ENCODE data around the gene FBLN2.

FBLN2 gene

GRCh38 chr3:13647298-13648059, 98.6 kb downstream of the FBLN2 start:
- no peak for DNase-seq (ENCODE audit: low spot score)
- TF ChIP-seq CTCF (IDR thresholded peaks at IDR 0.05; ENCODE audit: extremely low read depth, missing control alignments), result no peak

- peak; percentile 94 for TF ChIP-seq CTCF (IDR thresholded peaks at IDR 0.05; ENCODE audit: extremely low read depth, missing control alignments)
- peak; percentile 89 for DNase-seq (ENCODE audit: low spot score)
Observed at GRCh38 chr3:13648060-13649001, 99.4 kb downstream of the FBLN2 start.

- peak; percentile 100 for TF ChIP-seq CTCF (IDR thresholded peaks at IDR 0.05; ENCODE audit: extremely low read depth, missing control alignments)
- DNase-seq (ENCODE audit: low spot score), result peak; percentile 90
Observed at GRCh38 chr3:13650210-13651056, 101.5 kb downstream of the FBLN2 start.

- TF ChIP-seq CTCF (IDR thresholded peaks at IDR 0.05; ENCODE audit: extremely low read depth, missing control alignments), result no peak
- DNase-seq (ENCODE audit: low spot score), result no peak
Observed at GRCh38 chr3:13651057-13651400, 102.1 kb downstream of the FBLN2 start.

DNA sequence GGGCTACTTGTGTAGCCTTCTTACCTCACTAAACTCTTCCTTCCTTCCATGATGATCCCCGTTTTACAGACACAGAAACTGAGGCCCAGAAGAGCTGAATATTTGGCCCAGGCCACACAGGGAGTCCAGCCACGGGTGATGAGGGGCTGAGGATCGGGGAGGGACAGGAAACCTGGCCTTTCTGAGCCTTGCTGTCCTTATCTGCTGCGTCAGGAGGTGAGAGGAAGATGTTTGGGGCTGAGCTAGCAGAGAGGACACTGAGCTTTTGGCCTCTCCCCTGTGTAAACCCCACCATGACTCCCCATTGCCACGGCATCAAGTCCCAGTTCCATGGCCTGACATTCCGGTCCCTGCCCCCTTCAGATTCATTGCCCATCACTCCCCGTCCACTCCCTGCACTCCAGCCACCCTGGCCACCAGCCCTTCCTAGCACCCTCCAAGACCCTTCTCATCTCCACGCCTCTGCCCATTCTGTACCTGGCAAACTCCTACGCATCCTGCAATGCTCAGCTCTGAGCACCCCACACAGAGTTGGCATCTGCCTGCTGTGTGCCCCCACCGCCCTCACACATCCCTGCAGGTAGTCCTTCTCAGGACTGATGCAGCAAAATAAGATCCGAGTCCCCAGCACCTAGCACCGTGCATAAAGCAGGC, 103.0 kb downstream of the FBLN2 start:
- no peak for TF ChIP-seq CTCF (IDR thresholded peaks at IDR 0.05; ENCODE audit: extremely low read depth, missing control alignments)
- DNase-seq (ENCODE audit: low spot score), result no peak

DNA sequence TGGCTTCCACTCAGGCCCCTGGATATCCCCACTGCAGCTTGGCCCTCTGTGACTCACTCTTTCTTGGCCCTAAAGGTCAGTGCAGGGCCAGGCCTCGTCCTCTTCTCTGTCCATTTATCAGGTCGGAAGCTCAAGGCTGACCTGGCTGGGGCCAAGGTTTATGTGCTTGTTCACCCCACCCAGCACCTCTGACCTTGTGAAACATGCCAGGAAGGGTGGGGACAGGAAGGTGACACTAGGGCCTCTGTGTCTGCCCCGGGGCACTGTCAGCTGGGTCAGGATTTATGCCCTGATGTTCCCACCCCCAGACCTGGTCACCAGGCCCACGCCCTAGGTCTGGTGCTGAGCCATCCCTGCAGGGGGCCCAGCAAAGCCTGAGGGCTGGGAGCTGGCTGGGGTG, 103.8 kb downstream of the FBLN2 start:
- DNase-seq (ENCODE audit: low spot score), result no peak
- no peak for TF ChIP-seq CTCF (IDR thresholded peaks at IDR 0.05; ENCODE audit: extremely low read depth, missing control alignments)

Measured in GM20000 (cell line).